Activated T-helper 1 cell treated with anti-CD3 and anti-CD28 coated beads, Interleukin-2, amount 50 U/mL, for 16 hours (primary cell): Measurements from ENCODE around the gene ECI2.
"Not testable (repeated sequence)": the region's sequence is repeated elsewhere in the genome, so short reads cannot be mapped to it uniquely, and the experiment has no call there.

Experiments used
- DNase-seq, 2 donors: peaks; one replicate each; pipeline ENCODE4 v3.0.0-alpha.2; 2020; ENCODE audit warnings: low read depth in 1 of 2, low spot score in 1 of 2

The ECI2 gene

DNA sequence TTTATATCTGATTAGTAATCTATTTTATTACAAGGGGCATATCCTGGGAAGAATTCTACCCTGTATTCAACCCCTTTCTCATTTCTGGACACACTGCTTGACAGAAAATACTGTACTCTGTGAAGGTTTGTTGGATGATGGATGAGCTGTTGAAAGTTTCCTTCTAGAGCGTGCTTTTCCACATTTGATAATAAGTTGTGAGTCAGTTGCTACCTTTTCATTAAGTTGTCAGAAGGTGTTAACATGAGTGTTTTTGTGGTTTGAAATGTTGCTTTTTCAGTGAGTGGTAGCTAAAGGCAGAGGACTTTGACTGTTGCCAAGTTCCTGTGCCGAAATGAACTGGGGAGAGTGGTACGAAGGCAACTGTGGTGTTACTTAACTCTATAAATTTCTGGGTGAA lies 3.9 kb upstream of the ECI2 start:
- DNase-seq = no peak

DNA sequence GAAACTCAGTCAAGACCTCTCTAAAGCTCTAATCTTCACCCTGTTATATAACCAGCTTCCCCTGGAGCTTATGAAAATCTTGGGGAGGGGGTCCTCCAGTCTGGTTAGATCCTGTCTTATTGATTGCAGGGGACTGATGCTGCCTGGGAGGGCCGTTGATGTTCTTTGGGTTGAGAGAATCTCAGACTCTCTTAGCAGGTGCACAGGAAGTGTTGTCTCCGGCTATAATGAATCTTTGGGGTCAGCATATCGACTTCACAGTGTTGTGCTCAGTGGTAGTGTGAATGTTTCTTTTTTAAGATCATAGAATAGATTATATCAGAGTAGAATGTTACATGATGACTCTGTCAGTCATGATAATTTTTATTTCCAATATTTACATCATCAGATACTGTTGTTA lies 2.8 kb upstream of the ECI2 start:
- DNase-seq = no peak

DNA sequence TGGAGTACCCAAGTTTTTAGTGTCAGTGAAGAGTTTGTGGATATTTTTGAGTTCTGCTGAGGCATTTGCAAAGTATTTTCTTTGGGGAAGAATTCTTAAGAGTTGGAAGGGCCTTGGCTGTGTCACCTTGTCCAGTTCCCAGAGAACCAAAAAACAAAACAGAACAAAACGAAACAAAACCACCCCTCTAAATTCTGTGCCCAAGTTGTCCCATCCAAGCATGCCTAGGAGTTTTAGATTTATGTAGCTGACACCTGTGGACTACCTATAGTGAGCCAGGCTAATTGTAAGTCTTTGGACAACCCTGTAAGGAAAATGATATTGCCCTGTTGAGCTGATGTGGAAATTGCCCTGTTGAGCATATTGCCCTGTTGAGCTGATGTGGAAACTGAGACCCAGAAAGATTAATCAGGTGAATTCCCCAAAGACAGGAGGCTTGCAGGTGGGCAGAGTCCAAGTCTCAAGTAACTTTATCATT lies 1.0 kb upstream of the ECI2 start:
- no peak for DNase-seq

DNA sequence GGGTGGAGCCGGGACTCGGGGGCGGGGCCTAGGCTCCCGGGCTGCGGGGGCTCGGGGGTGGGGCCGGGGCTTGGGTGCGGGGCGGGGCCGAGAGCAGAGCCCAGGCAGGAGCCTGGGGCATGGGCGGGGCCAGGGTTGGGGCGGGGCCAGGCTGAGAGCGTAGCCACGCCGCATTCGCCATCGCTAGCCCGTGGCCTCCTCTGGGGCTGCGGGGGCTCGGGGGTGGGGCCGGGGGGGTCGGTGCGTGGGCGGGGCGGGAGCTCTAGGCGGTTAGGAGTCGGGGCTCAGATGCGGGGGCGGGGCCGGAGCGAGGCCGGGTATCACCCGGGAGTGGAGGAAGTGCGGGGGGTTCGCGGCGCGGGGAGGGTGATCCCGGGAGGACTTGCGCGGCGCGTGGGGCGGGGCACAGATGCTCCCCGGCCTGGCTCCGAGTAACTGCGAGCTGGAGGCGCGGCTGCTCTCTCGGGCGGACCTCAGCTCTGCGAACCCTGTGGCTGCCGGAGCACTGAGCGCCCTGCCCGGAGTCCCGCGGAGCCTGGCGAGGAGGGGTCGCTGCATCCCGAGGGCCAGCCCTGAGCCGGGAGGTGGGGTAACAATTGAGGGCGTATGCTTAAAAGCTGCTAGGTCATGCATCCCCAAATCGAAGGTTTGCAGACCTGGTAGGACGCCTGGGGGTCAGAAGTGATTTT lies 434 bp upstream of the ECI2 start:
- DNase-seq = peak; percentile 87 to 92

DNA sequence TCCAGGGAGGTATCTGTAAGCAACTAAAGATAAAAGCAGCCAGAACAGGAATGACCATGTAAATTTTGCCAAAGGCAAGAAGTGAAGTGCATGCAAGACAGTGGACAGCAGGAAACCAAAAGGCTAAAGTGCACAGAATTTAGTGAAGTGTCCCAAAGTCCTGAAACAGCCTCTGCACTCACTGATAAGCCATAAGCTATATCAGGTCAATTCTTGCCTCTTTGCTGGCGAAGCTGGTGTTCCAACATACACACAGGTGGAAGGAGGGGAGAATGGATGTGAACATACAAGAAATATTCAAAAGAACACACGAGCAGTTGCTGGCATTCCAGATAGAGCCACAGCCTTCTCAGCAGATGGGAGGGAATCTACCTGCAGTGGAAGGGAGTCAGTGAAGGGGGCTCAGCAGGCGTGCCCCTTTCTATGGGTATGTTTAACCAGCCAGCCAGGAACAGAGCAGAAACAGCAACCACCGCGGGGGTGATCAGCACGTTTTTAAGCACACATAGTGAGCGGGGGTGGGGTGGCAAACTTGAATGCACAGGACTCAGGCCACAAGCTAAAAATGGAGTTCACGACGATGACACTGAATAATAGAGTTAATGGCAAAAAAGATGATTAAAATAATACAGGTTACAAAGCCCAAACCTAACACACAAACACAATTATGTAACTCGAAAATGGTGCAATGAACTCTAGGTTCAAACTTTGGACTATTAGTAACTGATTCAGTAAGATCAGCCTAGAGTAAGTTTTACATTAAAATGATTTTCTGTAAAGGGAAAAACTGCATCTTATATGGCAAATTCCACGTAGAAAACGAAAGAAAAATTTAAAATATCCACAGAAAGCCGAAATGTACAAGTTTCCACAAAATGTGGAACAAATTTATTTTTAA lies 1.2 kb downstream of the ECI2 start:
- DNase-seq = no peak

DNA sequence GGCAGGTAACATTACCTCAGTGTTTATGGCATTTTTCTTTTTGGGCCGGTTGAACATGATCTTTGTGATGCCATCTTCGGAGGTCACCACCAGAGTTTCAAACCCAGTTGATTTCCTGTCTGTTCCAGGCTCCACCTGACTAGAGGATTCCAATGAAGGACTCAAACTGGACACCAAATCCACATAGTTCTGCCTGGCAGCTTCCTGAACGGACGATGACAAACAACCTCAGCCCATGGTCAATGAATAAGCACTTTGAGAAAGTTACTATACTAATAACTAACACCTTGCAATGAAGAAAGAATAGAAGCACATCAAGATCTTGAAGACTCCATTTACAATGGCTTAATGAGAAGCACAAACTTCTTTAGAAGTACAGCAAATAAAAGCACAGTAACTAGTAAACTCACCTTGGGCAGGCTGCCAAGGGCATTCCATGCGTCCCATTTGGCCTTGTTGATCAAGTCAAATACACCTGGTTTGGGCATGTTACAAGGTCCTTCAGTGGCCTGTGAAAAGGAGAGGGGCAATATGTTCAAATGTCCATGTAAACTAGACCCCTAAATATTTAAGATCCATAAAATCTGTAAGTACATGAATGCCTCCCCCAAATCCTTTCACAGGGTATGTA lies 4.9 kb downstream of the ECI2 start:
- DNase-seq = no peak

DNA sequence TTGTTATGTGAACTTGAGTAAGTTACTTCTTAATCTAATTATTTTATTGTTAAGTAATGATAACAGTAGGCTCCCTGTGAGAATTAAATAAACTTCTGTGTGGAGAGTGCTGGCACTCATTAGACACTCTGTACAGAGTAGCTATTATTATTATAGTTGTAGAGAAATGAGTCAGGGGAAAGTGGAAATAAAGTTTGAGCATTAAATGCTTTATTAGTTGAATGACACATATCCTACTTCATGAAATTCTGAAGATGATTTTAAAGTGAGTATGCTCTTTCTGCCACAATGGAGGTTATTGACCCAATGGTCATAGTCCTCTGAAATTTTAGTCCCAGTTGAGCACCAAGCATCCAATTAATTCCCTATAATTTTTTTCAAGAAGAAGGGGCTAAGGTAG lies 5.9 kb downstream of the ECI2 start:
- no peak for DNase-seq

DNA sequence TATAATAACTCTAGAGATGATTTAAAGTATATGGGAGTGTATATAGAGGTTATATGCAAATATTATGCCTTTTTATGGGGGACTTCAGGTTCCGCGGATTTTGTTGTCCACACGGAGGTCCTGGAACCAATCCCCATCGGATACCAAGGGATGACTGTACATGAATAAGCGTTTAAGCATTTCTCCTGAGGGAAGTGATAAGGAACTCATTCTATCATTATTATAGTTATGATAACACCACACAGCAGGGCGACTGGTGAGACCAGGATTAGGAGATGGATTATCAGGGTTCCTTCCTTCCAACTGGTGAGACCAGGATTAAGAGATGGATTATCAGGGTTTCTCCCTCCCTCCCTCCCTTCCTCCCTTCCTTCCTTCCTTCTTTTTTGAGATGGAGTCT lies 6.6 kb downstream of the ECI2 start:
- no peak for DNase-seq

DNA sequence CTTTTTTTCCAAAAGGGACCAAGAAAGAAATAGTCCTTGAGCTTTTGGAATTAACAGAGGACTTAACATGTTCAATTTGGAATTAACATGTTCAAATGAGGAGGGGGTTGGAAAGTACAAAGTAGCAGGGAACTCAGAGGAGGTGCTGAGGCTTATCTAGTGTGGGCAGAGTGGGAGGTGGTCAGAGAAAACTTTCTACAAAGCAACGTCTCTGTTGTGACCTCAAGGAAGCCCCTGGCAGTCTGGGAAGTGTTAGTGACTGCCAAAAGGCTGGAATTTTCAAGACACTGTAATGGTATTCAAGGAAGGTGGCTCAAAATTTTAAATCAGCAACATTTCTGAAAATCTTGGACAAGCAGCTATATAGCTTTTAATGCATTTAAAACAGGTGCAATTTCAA lies 7.3 kb downstream of the ECI2 start:
- DNase-seq = no peak

DNA sequence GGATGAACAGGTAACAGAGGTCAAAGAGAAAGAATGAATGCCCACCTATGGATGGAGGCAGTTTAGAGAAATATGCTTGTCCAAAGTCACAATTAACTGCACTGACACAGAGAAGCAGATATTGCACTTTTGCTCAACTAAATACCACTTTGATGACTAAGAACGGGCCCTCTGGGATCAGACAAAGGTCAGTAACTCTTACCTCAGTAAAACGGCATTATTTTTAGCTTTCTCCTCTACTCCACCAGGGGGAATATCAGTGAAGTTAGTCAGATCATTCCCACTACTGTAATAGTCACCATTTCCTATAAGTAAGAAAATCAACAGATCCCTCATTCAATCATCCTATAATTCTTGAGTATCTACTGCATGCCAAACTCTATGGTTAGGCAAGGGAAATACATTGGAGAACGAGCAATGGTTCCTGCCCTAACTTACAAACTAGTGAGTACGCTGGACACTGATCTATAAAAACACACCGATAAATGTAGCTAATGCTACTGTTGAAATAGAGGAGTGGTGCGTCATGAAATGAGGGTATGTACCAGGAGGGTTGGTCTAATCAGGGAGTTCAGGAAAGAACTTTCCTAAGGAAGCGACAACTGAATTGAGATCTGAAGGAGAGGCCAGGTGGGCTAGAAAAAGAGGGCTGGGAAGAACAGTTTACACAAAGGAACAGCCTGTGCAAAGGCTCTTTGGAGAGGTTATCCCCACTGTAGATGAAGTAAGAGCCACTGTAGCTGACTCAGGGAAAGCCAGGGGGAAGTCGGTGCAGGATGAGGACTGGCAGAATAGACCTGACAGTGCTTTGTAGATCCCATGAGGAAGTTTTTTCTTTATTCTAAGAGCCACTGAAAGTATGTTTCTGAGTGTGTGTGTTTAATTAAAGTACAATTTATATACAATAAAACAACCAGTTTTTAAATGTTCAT lies 9.2 kb downstream of the ECI2 start:
- no peak for DNase-seq

DNA sequence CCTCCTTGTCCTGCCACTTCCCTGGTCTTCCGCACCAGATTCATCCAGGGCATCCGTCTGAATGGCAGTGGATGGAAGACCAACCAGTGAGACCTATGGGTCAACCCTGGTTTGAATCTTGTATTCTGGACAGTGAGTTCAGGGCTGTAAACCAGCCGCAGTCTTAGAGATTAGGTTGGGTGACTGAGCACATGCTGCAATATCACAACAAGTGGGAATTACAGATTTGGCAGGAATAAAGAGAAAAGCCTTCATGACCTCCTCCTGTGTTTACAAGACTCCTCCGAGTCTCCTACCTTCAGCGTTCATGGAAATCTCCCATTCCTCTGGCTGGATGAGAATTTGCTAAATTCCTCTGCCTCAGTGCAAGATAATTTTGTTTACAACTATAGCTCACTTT lies 9.9 kb downstream of the ECI2 start:
- no peak for DNase-seq

DNA sequence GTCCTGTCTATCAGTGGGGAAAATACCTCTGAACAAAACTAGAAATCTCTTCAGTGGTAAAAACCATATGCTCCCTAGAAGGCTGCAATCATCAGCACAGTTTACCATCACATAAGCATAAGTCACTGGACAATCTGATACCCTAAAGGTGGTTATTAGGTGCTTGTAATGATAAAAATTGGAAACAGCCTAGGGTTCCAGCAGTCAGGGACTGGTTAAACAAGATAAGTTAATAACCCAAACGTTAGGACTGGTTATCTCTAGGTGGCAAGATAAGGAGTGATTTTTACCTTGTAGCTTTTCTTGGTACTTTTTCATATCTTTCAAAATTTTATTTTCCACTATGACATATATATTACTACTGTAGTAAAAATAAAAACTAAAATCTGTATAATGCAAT lies 11.0 kb downstream of the ECI2 start:
- DNase-seq = no peak

DNA sequence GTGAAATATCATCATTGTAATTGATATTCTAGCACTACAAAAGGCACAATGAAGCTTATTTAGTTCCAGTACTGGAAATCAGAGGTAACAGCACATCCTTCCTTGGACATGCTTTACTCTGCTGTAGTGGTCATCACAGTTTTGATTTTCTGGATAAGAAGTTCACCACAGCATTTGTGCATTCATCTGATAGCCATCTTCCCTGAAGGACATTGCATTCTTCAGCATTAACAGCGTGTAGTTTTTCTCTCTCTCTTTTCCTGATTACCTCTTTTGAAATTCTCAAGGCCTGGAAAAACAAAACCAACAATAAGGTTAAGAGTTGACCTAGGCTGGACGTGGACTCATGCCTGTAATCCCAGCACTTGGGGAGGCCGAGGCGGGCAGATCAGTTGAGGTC lies 19.6 kb downstream of the ECI2 start:
- DNase-seq = no peak

DNA sequence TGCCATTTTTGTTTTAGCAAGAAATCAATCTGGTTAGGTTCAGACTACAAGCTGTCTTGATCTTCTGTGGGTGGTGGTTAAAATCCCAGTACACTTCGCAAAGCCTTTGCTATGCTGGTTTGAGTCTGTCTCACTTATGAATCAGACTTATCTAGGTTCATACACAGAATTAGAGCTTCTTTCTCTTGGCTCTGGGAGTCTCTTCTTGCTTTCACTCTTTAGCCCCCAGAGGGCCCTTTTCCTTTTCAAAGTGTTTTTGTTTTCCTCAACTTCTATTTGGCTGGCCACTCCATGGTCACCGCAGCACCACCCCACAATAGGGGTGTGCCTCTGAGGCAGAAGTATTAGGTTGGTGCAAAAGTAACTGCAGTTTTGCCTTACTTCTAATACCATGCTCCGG lies 21.3 kb downstream of the ECI2 start:
- DNase-seq = no peak

DNA sequence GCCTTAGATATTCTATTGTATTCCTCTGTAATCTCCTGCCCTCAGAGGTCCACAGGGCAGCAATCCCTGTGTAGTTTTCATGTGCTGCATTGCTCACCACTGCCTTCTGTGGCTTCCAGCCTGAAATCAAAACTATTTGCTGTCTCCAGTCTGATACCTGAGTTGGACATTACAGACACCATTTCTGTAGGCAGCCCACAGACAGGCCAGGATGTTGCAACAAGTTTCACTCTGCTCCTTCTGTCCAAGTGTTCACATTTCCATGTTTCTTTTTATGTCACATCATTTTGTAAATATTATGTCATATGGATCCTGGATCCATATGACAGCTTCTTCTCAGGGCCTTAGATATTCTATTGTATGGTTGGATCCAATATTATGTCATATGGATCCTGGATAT lies 21.7 kb downstream of the ECI2 start:
- no peak for DNase-seq

DNA sequence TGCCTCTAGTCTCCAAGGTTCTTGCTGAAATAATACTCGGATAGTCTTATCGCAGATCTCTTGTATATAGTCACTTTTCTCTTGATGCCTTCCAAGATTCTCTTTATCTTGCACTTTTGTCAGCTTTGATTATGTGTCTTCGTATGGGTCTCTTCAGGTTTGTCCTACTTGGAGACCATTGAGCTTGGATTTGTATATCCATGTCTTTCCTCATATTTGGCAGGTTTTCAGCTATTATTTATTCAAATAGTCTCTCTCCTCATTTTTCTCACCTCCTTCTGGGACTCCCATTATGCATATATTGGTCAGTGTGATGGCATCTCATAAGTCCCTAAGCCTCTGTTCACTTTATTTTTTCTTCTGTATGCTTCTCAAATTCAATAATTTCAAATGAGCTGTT lies 23.0 kb downstream of the ECI2 start:
- DNase-seq = no peak

DNA sequence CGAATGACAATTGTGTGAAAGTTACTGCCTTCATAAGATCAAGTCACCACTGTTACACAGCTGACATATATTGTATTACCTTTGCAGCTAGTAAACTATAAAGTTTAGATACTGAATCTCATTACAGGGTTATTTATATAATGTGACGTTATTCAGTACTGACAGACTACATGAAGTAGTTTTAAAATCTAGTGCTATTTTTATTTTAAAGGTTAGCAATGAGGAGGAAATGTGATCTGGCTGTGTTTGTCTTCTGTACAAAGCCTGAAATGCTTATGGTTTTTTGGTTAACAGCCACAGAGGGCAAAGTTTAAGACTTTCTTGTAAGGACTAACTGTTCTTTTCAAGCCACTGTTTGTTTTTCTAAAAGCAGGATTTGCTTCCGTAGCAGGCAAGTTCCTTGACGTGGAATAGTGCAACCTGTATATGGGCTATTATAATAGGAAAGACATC lies 26.0 kb downstream of the ECI2 start:
- not testable (repeated sequence) for DNase-seq

DNA sequence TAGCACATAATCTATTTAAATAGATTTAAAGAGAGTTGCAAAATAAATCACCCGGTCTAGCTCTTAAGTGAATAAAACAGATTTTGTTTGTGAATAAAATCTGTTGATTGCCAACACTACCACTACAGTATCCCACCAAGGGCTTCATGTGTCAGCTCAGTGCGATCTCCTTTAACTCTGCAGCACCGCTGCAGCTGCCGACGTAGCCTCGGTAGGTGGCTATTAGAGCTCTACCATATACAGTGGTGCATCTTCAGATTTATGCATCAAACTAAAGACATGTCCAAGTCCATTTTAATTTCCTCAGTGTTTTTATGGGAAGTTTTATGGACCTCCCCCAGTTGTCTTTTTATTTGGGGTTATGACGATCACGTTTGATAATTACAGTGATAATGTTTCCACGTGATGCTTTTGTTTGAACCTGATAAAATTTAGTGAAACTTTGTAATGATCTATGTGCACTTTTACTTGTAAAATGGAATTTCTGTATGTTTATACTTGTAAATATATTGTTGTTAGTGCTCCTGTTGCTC lies 26.7 kb downstream of the ECI2 start:
- DNase-seq = no peak

DNA sequence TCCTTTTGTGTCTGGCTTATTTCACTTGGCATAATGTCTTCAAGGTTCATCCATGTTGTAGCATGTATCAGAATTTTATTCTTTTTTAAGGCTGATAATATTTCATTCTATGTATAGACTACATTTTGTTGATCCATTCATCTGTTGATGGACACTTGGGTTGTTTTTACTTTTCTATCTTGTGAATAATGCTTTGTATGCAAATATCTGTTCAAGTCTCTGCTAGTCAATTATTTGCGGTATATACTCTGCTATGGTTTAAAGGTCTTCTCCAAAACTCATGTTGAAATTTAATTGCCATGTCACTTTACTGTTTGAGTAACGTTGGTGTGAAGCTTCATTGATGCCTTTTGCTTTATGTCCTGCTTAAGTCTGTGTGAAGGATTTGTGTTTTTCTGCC lies 27.5 kb downstream of the ECI2 start:
- no peak for DNase-seq

DNA sequence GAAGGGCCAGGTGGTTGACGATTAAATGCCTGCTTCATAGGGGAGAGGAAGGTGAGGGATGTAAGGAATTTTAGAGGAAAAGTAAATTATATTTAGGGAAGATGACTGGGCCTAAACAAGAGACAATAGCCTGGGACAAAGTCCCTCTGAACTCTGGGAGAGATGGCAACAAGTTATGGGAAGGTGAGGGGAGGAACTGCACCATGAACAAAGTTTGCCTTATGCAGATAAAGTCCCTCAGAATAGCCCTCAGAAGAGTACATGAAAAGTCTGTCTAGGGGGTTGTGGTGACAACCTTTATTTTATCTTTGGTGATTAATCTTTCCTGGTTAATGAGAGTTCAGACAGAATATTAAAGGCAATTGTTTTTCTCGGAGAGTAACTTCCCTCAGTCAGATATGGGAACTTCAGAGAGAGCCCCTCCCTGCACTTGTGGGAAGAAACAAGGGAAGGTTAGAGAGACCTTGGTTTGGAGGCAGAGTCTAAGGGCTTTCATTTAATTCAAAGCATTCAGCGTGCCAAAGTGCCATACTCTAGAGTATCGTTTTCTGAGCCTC lies 29.3 kb downstream of the ECI2 start:
- DNase-seq = no peak
